ENCODE measurements around the gene RSPH9. TPM values are rescaled to one million over a fixed set of nuclear protein-coding genes. Genes with fewer than 3 reads are reported as not detected.

The RSPH9 gene
- total RNA-seq, 1 experiment from 2014 or later, result not detected

- DNase-seq (ENCODE audit: low spot score), result no peak
Observed at GRCh38 chr6:43709654-43710303, 64.9 kb downstream of the RSPH9 start.

DNA sequence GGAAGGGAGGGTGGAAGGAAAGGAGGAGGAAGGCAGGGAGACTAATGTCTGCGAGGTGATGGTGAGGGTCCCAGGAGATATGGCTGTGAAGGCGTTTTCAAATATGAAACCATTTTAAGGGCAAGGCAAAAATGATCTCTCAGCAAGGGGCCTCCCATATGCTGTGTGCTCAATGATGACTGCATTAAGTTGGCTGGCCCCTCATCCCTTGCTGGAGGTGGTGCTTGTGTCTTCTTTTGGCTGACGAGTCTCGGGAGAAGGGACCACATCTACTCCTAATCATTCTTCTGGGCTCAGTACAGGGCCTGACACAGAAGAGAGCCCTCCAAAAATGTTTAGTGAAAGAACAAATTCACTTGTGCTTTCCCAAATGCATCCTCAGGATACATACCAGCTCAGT lies 65.7 kb downstream of the RSPH9 start:
- DNase-seq (ENCODE audit: low spot score), result no peak

- no peak for DNase-seq (ENCODE audit: low spot score)
Observed at GRCh38 chr6:43712579-43712978, 67.7 kb downstream of the RSPH9 start.

DNA sequence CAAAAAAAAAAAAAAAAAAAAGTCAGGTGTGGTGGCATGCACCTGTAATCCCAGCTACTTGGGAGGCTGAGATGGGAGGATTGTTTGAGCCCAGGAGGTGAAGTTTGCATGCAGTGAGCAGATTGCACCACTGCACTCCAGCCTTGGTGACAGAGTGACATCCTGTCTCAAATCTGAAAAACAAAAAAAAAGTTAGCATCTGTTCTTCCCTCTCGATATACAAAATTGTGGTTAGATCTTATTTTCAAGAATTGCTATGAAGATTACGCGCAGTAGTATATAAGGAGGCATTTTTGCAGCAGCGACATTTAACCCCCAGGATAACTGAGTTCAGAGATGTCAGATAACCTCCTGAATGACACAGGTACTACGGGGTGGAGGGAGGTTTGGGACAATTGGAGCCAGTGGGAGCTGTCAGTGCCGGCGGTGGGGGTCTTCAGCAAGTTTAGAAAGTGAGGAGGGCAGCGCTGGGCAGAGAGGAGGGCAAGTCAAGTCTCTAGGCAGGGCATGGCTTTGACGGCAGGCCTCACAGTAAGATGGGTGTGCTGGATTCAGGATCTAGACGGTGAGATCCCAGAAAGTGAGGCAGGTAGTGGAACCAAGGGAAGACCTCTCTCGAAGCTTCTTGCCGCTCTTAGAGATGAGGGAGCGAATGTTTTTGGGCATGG lies 68.9 kb downstream of the RSPH9 start:
- no peak for DNase-seq (ENCODE audit: low spot score)

DNA sequence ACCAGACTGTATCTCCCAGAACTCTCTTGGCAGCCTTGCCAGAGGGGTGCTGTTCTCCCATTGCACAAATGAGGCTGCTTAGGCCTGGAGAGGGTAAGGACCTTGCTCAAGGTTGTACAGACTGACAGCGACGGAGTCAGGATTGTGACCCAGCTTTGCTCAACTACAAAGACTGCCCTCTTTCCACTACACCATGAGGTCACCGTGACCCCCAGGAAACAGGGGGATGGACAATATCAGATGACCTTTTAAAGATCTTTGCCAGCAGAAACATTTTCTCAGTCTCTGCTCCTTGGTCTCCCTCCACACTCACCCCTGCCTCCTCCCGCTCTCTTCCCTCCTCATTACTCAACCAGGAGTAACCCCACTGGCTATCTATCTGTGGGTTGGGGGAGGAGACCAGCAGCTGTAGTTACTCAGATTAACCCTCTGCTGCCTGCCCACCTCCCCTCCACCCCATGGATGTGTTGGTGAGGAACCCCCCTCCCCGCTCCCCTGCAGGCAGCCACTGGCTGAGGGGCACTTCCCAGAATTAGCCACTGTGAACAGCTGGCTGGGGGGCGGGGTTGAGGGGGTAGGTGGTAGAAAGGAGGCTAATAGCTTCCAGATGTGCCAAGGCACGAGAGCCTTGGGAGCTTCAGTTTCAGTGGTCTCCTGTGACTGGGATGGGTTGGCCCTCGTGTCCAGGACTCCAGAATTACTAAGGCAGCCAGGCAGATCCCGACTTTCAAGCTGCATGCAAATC lies 69.6 kb downstream of the RSPH9 start:
- DNase-seq (ENCODE audit: low spot score), result no peak

GRCh38 chr6:43715056-43715788 lies 70.4 kb downstream of the RSPH9 start:
- DNase-seq (ENCODE audit: low spot score), result no peak

- no peak for DNase-seq (ENCODE audit: low spot score)
Observed at GRCh38 chr6:43716099-43716498, 71.3 kb downstream of the RSPH9 start.

GRCh38 chr6:43717389-43717788 lies 72.6 kb downstream of the RSPH9 start:
- DNase-seq (ENCODE audit: low spot score), result no peak

DNA sequence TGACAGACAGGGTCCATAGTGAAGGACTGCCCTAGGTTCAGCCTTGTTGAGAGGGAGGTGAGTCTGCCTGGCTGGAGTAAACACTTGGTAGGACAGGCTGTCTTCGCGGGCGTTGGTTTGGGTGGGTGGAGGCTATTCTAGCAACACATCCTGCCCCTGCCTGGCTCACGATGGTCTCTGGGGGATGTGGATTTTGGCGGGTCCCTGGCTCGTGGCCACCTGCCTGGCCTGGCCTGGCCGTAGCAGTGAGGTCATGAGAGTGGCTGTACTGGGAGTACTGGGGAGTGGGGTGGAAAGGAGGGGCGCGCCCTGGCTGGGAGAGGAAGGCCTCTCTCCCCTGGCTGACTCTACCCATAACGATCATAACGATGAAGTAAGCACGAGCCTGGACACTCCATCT lies 73.0 kb downstream of the RSPH9 start:
- DNase-seq (ENCODE audit: low spot score), result no peak

DNA sequence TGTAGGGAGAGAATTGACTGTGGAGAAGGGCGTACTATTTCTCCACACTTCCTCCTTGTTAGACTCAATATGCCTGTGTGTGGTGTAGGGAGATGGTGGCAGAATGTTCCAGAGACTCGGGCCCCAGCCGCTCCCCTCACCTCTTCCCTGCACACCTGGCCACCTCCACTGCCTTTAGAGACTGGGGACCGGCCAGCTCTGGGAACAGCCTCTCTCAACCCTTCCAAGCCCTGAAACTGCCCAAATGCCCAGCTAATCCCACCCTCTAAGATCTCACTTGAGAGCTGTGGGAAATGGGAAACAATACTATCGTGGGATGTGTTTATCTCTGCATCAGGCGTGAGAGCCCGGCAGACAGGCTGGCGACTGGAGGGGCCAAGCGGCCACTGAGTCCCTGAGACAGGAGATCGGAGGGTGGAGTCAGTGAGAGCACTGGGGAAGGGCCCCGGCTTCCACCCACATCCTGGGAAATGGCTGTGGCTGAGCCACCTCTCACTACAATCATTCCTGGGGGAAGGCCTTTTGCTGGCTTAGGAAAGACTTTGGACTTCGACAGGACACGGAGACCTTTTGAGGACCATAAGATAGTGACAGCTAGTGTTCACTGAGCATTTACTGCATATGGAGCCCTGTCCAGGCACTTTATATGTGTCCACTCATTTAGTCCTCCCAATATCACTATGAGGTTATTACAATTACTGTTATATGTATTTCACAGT lies 73.7 kb downstream of the RSPH9 start:
- no peak for DNase-seq (ENCODE audit: low spot score)

- no peak for DNase-seq (ENCODE audit: low spot score)
Observed at GRCh38 chr6:43719511-43719910, 74.7 kb downstream of the RSPH9 start.

DNA sequence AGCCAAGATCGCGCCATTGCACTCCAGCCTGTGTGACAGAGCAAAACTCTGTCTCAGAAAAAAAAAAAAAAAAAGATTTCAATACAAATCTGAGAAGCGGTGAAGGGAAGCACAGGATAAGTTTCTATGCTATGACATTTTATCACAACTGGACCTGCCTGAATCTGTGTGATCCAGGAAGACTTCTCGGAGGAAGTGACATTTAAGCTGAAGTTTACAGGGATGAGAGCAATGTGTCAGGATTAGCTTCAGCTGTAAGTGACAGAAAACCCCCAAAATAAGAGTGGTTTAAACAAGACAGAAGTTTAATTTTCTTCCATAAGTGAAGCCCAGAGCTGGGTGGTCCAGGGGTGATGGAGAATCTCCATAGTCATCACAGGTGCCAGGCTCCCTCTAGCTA lies 76.2 kb downstream of the RSPH9 start:
- no peak for DNase-seq (ENCODE audit: low spot score)

Other genes with a start within 250 kb of the RSPH9 start
- 11.1 and 13.9 TPM in 2 replicates for gene ABCC10, start 217.5 kb upstream of the RSPH9 start, total RNA-seq (2014; rRNA removed; shearing (Covaris generic))
- 0.81 and 3.0 TPM in 2 replicates for gene DLK2, start 189.5 kb upstream of the RSPH9 start, total RNA-seq (2014; rRNA removed; shearing (Covaris generic))
- gene TJAP1, start 167.5 kb upstream of the RSPH9 start, total RNA-seq (2014; rRNA removed; shearing (Covaris generic)), result 10.9 and 14.3 TPM in 2 replicates
- 1.2 and 2.3 TPM in 2 replicates for gene LRRC73, start 134.7 kb upstream of the RSPH9 start, total RNA-seq (2014; rRNA removed; shearing (Covaris generic))
- 122 and 155 TPM in 2 replicates for gene YIPF3, start 128.1 kb upstream of the RSPH9 start, total RNA-seq (2014; rRNA removed; shearing (Covaris generic))
- 46.0 and 50.1 TPM in 2 replicates for gene POLR1C, start 127.9 kb upstream of the RSPH9 start, total RNA-seq (2014; rRNA removed; shearing (Covaris generic))
- 49.0 and 50.1 TPM in 2 replicates for gene XPO5, start 69.0 kb upstream of the RSPH9 start, total RNA-seq (2014; rRNA removed; shearing (Covaris generic))
- 28.2 and 41.7 TPM in 2 replicates for gene POLH, start 68.9 kb upstream of the RSPH9 start, total RNA-seq (2014; rRNA removed; shearing (Covaris generic))
- 25.3 and 40.4 TPM in 2 replicates for gene GTPBP2, start 15.8 kb upstream of the RSPH9 start, total RNA-seq (2014; rRNA removed; shearing (Covaris generic))
- 23.0 and 38.0 TPM in 2 replicates for gene MAD2L1BP, start 9.2 kb upstream of the RSPH9 start, total RNA-seq (2014; rRNA removed; shearing (Covaris generic))
- gene MRPS18A, start 42.8 kb downstream of the RSPH9 start, total RNA-seq (2014; rRNA removed; shearing (Covaris generic)), result 84.5 and 93.4 TPM in 2 replicates
- gene VEGFA, start 125.2 kb downstream of the RSPH9 start, total RNA-seq (2014; rRNA removed; shearing (Covaris generic)), result 29.0 and 35.2 TPM in 2 replicates

Measured in A172 (cell line).